IPS-20b (cell line): ENCODE data around the gene DMRT2.

Source experiments
- H3K27ac ChIP-seq: one replicate; pipeline ENCODE4 v1.5.1; 2013; ENCODE audit warnings: low read length
- H3K27me3 ChIP-seq: 2 replicates; pipeline ENCODE4 v1.6.1; 2013; ENCODE audit warnings: mild to moderate bottlenecking, low read length, inconsistent platforms; ENCODE audit not compliant: insufficient read depth
- H3K36me3 ChIP-seq: 2 replicates; pipeline ENCODE4 v1.6.1; 2013; ENCODE audit warnings: low read depth, mild to moderate bottlenecking, inconsistent platforms, low read length, moderate library complexity; ENCODE audit not compliant: insufficient read depth
- H3K4me1 ChIP-seq: 2 replicates; pipeline ENCODE4 v1.6.1; 2013; ENCODE audit warnings: mild to moderate bottlenecking, control low read depth, inconsistent platforms, low read length, moderate library complexity; ENCODE audit not compliant: insufficient read depth
- H3K4me3 ChIP-seq: 2 replicates; pipeline ENCODE4 v1.5.1; 2013; ENCODE audit warnings: mild to moderate bottlenecking, low read length, inconsistent platforms
- H3K9ac ChIP-seq: 2 replicates; pipeline ENCODE4 v1.6.1; 2013; ENCODE audit warnings: low read depth, mild to moderate bottlenecking, inconsistent platforms, low read length, moderate library complexity
- H3K9me3 ChIP-seq: 2 replicates; pipeline ENCODE4 v1.6.1; 2013; ENCODE audit warnings: mild to moderate bottlenecking, low read depth, low read length, inconsistent platforms; ENCODE audit not compliant: insufficient read depth

DMRT2 gene

GRCh38 chr9:1048231-1048619 is 1.9 kb upstream of the DMRT2 start:
- H3K27ac ChIP-seq: no peak overlapping the region

DNA sequence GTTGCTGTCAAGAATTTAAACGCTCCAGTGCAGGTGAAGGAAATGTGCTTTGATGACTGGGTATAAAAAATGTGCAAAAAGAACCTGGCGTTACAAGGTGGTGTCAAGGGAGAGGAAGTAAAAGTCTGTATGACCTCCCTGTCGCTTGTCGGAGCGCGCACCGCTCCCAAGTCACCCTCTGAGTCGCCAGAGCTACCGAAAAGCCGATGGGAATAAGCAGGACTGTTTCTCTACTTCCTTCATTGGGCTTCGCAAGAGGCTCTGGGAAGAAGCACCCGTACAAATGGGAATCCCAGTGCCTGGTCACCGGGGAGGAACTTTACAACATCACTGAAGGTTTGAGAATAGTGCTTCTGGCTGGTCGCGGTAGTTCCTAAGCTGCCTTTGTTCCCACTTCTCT is 1.3 kb upstream of the DMRT2 start:
- Histone ChIP-seq H3K9ac (no peak overlapping the region), H3K9me3 (peaks cover under 1% of the 10 kb centered on the region; the same call in 1 of the 2 replicates), H3K36me3 (no peaks in the 10 kb centered on the region), H3K27me3 (peaks cover 100% of the 10 kb centered on the region), H3K27ac (no peak overlapping the region), H3K4me1 (no peaks in the 10 kb centered on the region; the same call in none of the 2 replicates), H3K4me3 (no peak overlapping the region)

More at GRCh38 chr9:1048231-1048619, 1.9 kb upstream of the DMRT2 start:
- H3K9me3 ChIP-seq: peaks cover 6% of the 10 kb centered on the region; the same call in 1 of the 2 replicates
- no peak overlapping the region for H3K4me3 ChIP-seq
- no peaks in the 10 kb centered on the region; the same call in none of the 2 replicates for H3K4me1 ChIP-seq
- H3K27me3 ChIP-seq: peaks cover 100% of the 10 kb centered on the region
- no peaks in the 10 kb centered on the region for H3K36me3 ChIP-seq
- H3K9ac ChIP-seq: no peak overlapping the region

DNA sequence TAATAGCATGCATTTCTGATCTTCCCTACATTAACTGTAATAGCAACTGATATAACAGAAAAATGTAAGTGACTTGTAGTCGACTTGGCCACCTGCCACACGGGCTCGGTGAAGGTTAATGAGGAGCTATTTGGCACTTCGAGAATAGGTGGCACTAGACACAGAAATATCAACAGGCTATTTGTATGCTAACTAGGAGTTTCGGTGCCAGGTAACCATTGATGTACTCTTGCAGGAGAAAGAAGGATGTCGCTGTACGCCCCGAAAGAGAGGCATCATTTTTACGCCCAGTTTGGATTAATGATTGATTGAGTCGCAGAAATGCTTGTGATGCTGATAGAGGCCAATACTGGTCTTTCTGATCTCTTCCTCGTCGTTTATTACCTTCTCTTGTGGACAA is 516 bp upstream of the DMRT2 start:
- no peak overlapping the region for H3K27ac ChIP-seq
- no peaks in the 10 kb centered on the region for H3K36me3 ChIP-seq
- H3K9me3 ChIP-seq: no peaks in the 10 kb centered on the region; the same call in 1 of the 2 replicates
- peaks cover 100% of the 10 kb centered on the region for H3K27me3 ChIP-seq
- no peaks in the 10 kb centered on the region; the same call in none of the 2 replicates for H3K4me1 ChIP-seq
- no peak overlapping the region for H3K9ac ChIP-seq
- H3K4me3 ChIP-seq: peak overlapping the region; percentile 22

- Histone ChIP-seq H3K9me3 (no peaks in the 10 kb centered on the region; the same call in 1 of the 2 replicates), H3K4me3 (peak overlapping the region; percentile 51; the same call in 1 of the 2 replicates), H3K9ac (no peak overlapping the region), H3K27ac (no peak overlapping the region), H3K27me3 (peaks cover 100% of the 10 kb centered on the region), H3K4me1 (no peaks in the 10 kb centered on the region; the same call in none of the 2 replicates), H3K36me3 (no peaks in the 10 kb centered on the region)
Measured at GRCh38 chr9:1051210-1051583, 1.0 kb downstream of the DMRT2 start.

DNA sequence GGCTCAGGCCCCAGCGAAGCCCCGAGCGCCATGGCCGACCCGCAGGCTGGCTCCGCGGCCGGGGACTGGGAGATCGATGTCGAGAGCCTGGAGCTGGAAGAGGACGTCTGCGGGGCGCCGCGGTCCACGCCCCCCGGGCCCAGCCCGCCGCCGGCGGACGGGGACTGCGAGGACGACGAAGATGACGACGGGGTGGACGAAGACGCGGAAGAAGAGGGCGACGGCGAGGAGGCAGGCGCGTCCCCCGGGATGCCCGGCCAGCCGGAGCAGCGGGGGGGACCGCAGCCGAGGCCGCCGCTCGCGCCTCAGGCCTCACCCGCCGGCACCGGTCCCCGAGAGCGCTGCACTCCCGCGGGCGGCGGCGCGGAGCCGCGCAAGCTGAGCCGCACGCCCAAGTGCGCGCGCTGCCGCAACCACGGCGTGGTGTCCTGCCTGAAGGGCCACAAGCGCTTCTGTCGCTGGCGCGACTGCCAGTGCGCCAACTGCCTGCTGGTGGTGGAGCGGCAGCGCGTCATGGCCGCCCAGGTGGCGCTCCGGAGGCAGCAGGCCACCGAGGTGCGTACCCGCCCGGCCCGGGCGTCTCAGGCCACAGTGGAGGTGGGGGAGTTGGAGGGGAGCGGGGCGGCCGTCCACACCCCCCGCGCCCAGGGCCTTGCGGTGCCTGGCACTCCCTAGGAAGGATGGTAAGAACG is 1.6 kb downstream of the DMRT2 start:
- H3K9ac ChIP-seq: no peak overlapping the region
- H3K4me1 ChIP-seq: no peaks in the 10 kb centered on the region; the same call in none of the 2 replicates
- no peaks in the 10 kb centered on the region for H3K36me3 ChIP-seq
- no peak overlapping the region for H3K27ac ChIP-seq
- no peaks in the 10 kb centered on the region; the same call in 1 of the 2 replicates for H3K9me3 ChIP-seq
- peak overlapping the region; percentile 51; the same call in 1 of the 2 replicates for H3K4me3 ChIP-seq
- H3K27me3 ChIP-seq: peaks cover 100% of the 10 kb centered on the region

DNA sequence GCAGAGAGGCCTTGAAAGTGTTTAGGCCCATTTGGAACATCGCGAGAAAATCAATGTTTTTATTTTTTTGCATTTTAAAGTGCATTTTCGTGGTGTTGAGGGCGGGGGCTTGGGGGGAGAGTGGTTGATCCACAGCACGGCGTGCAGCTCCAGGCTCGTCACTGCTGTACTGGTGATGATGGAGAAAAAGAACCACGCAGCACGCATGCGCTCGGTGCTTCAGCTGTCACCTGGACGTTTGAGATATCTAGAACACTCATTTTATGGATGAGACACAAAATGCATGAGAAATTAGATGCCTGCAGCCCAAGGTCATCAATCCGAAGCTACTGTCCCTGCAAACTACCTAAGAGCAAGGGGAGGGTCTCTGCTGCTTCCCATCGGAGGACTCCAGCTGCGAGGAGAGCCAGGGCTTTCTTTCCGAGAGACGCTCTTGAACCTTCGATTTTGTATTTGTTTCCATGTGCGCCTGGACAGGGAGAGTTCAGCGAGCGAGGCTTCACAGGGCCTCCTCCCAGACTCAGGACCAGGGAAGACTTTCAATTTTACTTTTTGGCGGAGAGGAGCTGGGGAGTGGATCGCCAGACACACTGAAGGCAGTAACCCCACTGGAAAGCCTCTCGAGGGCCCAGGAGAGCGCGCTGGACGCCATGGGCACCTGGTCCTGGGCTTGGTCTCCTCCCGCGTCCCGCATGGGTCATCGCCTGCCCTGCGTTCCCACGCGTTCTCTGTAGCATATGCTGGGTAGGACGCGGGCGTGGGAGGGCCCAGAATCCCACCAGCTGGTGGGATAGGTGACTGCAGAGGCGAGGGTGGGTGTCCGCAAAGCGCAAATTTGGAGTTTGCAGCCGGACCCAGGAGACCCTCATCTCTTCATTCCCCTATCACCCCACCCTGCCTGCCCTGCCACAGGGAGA is 2.5 kb downstream of the DMRT2 start:
- no peaks in the 10 kb centered on the region for H3K36me3 ChIP-seq

DNA sequence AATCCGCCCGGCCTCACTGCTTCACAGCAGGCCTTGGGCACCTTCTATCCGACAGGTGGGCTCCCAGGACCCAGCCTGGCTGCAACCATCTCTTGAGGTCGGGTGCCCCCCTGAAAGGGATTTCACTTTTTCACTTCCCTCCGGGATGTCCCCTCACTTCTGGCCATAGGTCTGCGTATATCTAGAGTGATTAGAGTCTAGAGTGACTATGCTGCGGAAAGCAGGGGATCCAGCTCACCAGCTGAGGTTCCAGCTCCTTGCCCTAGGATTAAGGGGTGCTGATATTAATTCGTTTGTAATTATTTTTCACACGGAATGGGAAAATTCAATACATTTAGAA is 3.1 kb downstream of the DMRT2 start:
- no peak overlapping the region for H3K27ac ChIP-seq
- no peaks in the 10 kb centered on the region; the same call in 1 of the 2 replicates for H3K4me1 ChIP-seq
- no peak overlapping the region for H3K9ac ChIP-seq
- no peaks in the 10 kb centered on the region; the same call in 1 of the 2 replicates for H3K9me3 ChIP-seq
- H3K27me3 ChIP-seq: peaks cover 100% of the 10 kb centered on the region
- H3K4me3 ChIP-seq: no peak overlapping the region
- H3K36me3 ChIP-seq: no peaks in the 10 kb centered on the region

More for the DNA sequence above, 2.5 kb downstream of the DMRT2 start:
- Histone ChIP-seq H3K9me3 (no peaks in the 10 kb centered on the region; the same call in 1 of the 2 replicates), H3K9ac (no peak overlapping the region), H3K27me3 (peaks cover 100% of the 10 kb centered on the region), H3K4me3 (peak overlapping the region; percentile 51), H3K4me1 (no peaks in the 10 kb centered on the region; the same call in none of the 2 replicates), H3K27ac (no peak overlapping the region)

- Histone ChIP-seq H3K9me3 (no peaks in the 10 kb centered on the region; the same call in 1 of the 2 replicates), H3K27ac (no peak overlapping the region), H3K4me3 (no peak overlapping the region), H3K4me1 (no peaks in the 10 kb centered on the region; the same call in 1 of the 2 replicates), H3K9ac (no peak overlapping the region), H3K36me3 (no peaks in the 10 kb centered on the region), H3K27me3 (peaks cover 96% of the 10 kb centered on the region)
Measured at GRCh38 chr9:1053986-1054425, 3.8 kb downstream of the DMRT2 start.

- H3K36me3 ChIP-seq: no peaks in the 10 kb centered on the region
- H3K9me3 ChIP-seq: no peaks in the 10 kb centered on the region; the same call in 1 of the 2 replicates
- no peak overlapping the region for H3K9ac ChIP-seq
- H3K27me3 ChIP-seq: peaks cover 86% of the 10 kb centered on the region
- H3K4me3 ChIP-seq: no peak overlapping the region
- H3K4me1 ChIP-seq: no peaks in the 10 kb centered on the region
- H3K27ac ChIP-seq: no peak overlapping the region
Measured at GRCh38 chr9:1055166-1055565, 5.0 kb downstream of the DMRT2 start.

- Histone ChIP-seq H3K4me1 (no peaks in the 10 kb centered on the region), H3K9me3 (no peaks in the 10 kb centered on the region; the same call in 1 of the 2 replicates), H3K4me3 (no peak overlapping the region), H3K36me3 (no peaks in the 10 kb centered on the region), H3K27me3 (peaks cover 58% of the 10 kb centered on the region), H3K9ac (no peak overlapping the region), H3K27ac (no peak overlapping the region)
Measured at GRCh38 chr9:1057910-1058309, 7.8 kb downstream of the DMRT2 start.

DNA sequence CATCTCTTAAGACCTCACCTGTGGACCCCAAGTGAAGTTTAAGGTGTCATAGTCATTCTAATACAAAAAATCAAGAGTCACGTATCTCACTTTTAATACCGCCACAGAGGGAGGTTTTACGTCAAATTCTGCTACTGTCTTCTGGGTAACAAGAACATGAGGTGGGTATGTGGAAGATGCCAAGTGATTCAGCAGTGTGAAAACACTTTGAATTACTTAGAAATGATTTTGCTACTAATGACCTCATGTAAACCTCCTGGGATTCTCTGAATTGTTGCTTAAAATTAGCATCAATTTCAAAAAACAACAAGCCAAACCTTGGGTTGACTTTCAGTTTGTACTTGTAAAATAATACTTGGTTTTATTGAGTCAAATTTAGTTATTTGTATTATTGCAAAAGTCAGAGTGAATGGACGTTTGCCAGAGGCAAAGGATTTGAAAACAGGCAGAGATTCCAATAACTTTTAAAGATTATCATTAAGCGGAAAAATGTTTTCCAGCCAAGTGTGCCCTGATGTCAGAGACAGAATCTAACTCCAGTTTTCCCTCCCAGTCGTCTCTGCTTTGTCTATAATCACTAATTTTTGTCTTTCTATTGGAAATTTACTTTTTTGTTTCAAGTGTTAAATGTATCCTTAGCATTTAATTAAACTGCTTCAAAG is 8.8 kb downstream of the DMRT2 start:
- Histone ChIP-seq H3K27me3 (peaks cover 48% of the 10 kb centered on the region), H3K9ac (no peak overlapping the region), H3K27ac (no peak overlapping the region), H3K4me3 (no peak overlapping the region), H3K9me3 (no peaks in the 10 kb centered on the region), H3K4me1 (no peaks in the 10 kb centered on the region), H3K36me3 (no peaks in the 10 kb centered on the region)
